H9 (cell line): Measurements from ENCODE around the gene TTC14. TPM values are rescaled to one million over a fixed set of nuclear protein-coding genes. Genes with fewer than 3 reads are reported as not detected.

Experiments
- DNase-seq: peaks from one replicate; pipeline ENCODE4 v3.0.0-alpha.2; 2017
- H2AFZ ChIP-seq: one replicate; pipeline ENCODE4 v1.6.1; 2013; ENCODE audit warnings: mild to moderate bottlenecking, low read length, control low read depth, moderate library complexity
- H2AK5ac ChIP-seq: 2 replicates; pipeline ENCODE4 v1.6.1; 2013; ENCODE audit warnings: low read length, control low read depth, mixed read lengths; ENCODE audit not compliant: insufficient read length
- H2BK120ac ChIP-seq: one replicate; pipeline ENCODE4 v1.6.1; 2013; ENCODE audit warnings: low read depth, mild to moderate bottlenecking, low read length, control low read depth, inconsistent platforms; ENCODE audit not compliant: poor library complexity, severe bottlenecking
- H2BK12ac ChIP-seq: 2 replicates; pipeline ENCODE4 v1.6.1; 2013; ENCODE audit warnings: low read length, control low read depth, mixed read lengths, low read depth; ENCODE audit not compliant: insufficient read length
- H2BK15ac ChIP-seq: 2 replicates; pipeline ENCODE4 v1.6.1; 2013; ENCODE audit warnings: low read depth, low read length, control low read depth
- H2BK20ac ChIP-seq: one replicate; pipeline ENCODE4 v1.6.1; 2013; ENCODE audit warnings: low read depth, mild to moderate bottlenecking, low read length, control low read depth, inconsistent platforms; ENCODE audit not compliant: poor library complexity, severe bottlenecking
- H2BK5ac ChIP-seq: 2 replicates; pipeline ENCODE4 v1.6.1; 2013; ENCODE audit warnings: low read length, control low read depth, mixed read lengths; ENCODE audit not compliant: insufficient read length
- H3K14ac ChIP-seq: 2 replicates; pipeline ENCODE4 v1.6.1; 2013; ENCODE audit warnings: low read length, control low read depth; ENCODE audit not compliant: insufficient read depth
- H3K18ac ChIP-seq: 2 replicates; pipeline ENCODE4 v1.6.1; 2013; ENCODE audit warnings: low read depth, mild to moderate bottlenecking, mixed read lengths, low read length, control low read depth; ENCODE audit not compliant: insufficient read length
- H3K23ac ChIP-seq: 2 replicates; pipeline ENCODE4 v1.6.1; 2013; ENCODE audit warnings: low read length, control low read depth, mixed read lengths, low read depth; ENCODE audit not compliant: insufficient read length
- H3K23me2 ChIP-seq: 2 replicates; pipeline ENCODE4 v1.6.1; 2013; ENCODE audit warnings: low read depth, mild to moderate bottlenecking, mixed read lengths, low read length, control low read depth; ENCODE audit not compliant: insufficient read length, poor library complexity, severe bottlenecking
- H3K27ac ChIP-seq: 2 replicates; pipeline ENCODE4 v1.5.1; 2013; ENCODE audit warnings: low read length, control low read depth, mixed read lengths, low read depth; ENCODE audit not compliant: insufficient read length
- H3K27me3 ChIP-seq: 2 replicates; pipeline ENCODE4 v1.6.1; 2013; ENCODE audit warnings: low read length, control low read depth, inconsistent platforms; ENCODE audit not compliant: insufficient read depth
- H3K4ac ChIP-seq: 2 replicates; pipeline ENCODE4 v1.6.1; 2013; ENCODE audit warnings: low read depth, mild to moderate bottlenecking, control low read depth, inconsistent platforms, low read length, moderate library complexity
- H3K4me1 ChIP-seq: 2 replicates; pipeline ENCODE4 v1.6.1; 2013; ENCODE audit warnings: low read length, control low read depth, inconsistent platforms; ENCODE audit not compliant: insufficient read depth
- H3K4me2 ChIP-seq: 2 replicates; pipeline ENCODE4 v1.6.1; 2013; ENCODE audit warnings: low read length, control low read depth, mixed read lengths; ENCODE audit not compliant: insufficient read length, insufficient read depth
- H3K56ac ChIP-seq: 2 replicates; pipeline ENCODE4 v1.6.1; 2013; ENCODE audit warnings: low read depth, mild to moderate bottlenecking, mixed read lengths, low read length, control low read depth; ENCODE audit not compliant: insufficient read length
- H3K79me1 ChIP-seq: 2 replicates; pipeline ENCODE4 v1.6.1; 2013; ENCODE audit warnings: low read depth, mild to moderate bottlenecking, moderate library complexity, low read length, control low read depth, inconsistent platforms; ENCODE audit not compliant: insufficient read depth, poor library complexity, severe bottlenecking
- H3K79me2 ChIP-seq: 2 replicates; pipeline ENCODE4 v1.6.1; 2013; ENCODE audit warnings: low read length, control low read depth, inconsistent platforms; ENCODE audit not compliant: insufficient read depth
- H3K9ac ChIP-seq: 2 replicates; pipeline ENCODE4 v1.6.1; 2013; ENCODE audit warnings: low read length, control low read depth, mixed read lengths; ENCODE audit not compliant: insufficient read length; ENCODE audit errors: extremely low read depth
- H3K9me3 ChIP-seq: one replicate; pipeline ENCODE4 v1.6.1; 2013; ENCODE audit warnings: low read depth, low read length, inconsistent platforms; ENCODE audit not compliant: control insufficient read depth
- H3T11ph ChIP-seq: one replicate; pipeline ENCODE4 v1.6.1; 2013; ENCODE audit warnings: mild to moderate bottlenecking, low read length, control low read depth, inconsistent platforms
- H4K20me1 ChIP-seq: one replicate; pipeline ENCODE4 v1.6.1; 2013; ENCODE audit not compliant: control insufficient read depth, insufficient read length, insufficient read depth
- H4K5ac ChIP-seq: 2 replicates; pipeline ENCODE4 v1.6.1; 2013; ENCODE audit warnings: low read depth, mild to moderate bottlenecking, mixed read lengths, low read length, control low read depth; ENCODE audit not compliant: insufficient read length
- H4K8ac ChIP-seq: replicated peaks from 2 replicates; pipeline ENCODE4 v1.6.1; 2013; ENCODE audit warnings: low read length, control low read depth, mixed read lengths, low read depth; ENCODE audit not compliant: insufficient read length
- H4K91ac ChIP-seq: 2 replicates; pipeline ENCODE4 v1.6.1; 2013; ENCODE audit warnings: low read depth, mild to moderate bottlenecking, moderate library complexity, mixed read lengths, low read length, control low read depth; ENCODE audit not compliant: insufficient read length
- H3K27ac Mint-ChIP-seq, 3 experiments: 2 replicates in 2 of 3; 3 replicates in 1 of 3; pipeline ENCODE4 v1.8.0; 2020 to 2021; ENCODE audit warnings: mixed read lengths in 3 of 3, mild to moderate bottlenecking in 1 of 3, moderate library complexity in 1 of 3
- H3K27me3 Mint-ChIP-seq: 2 replicates; pipeline ENCODE4 v1.8.0; 2021; ENCODE audit warnings: low read depth, mild to moderate bottlenecking, moderate library complexity, mixed read lengths
- H3K36me3 Mint-ChIP-seq, 3 experiments: 2 replicates in 2 of 3; 3 replicates in 1 of 3; pipeline ENCODE4 v1.8.0; 2020 to 2021; ENCODE audit warnings: low read depth in 3 of 3, mixed read lengths in 3 of 3; ENCODE audit not compliant: insufficient read depth in 1 of 3
- H3K4me1 Mint-ChIP-seq, 2 experiments: 2 replicates each; pipeline ENCODE4 v1.8.0; 2020; ENCODE audit warnings: mixed read lengths in 2 of 2
- H3K4me3 Mint-ChIP-seq, 2 experiments: 2 replicates in 1 of 2; 3 replicates in 1 of 2; pipeline ENCODE4 v1.8.0; 2020 to 2021; ENCODE audit warnings: mild to moderate bottlenecking in 2 of 2, mixed read lengths in 2 of 2, moderate library complexity in 1 of 2
- H3K9me3 Mint-ChIP-seq, 2 experiments: 2 replicates in 1 of 2; 3 replicates in 1 of 2; pipeline ENCODE4 v1.8.0; 2020; ENCODE audit warnings: mild to moderate bottlenecking in 2 of 2, mixed read lengths in 2 of 2, moderate library complexity in 1 of 2
- WGBS: extraction: QIAGEN DNeasy Blood & Tissue Kit; methylation state at CpG from one replicate; pipeline ENCODE4 v1.1.7; 2013; ENCODE audit warnings: missing lambda C conversion rate, low lambda C conversion rate, mixed read lengths; ENCODE audit not compliant: insufficient read length; ENCODE audit errors: extremely low coverage; 5-methylcytosine and 5-hydroxymethylcytosine counted together
- total RNA-seq: library from RNA; stranded (reverse); gene quantifications from 2 replicates; pipeline ENCODE4 v1.2.1, GENCODE V29; 2021
- TF ChIP-seq, protein P1 (sequence below): fragments of 200-600 bp; sonication (generic); conservative IDR thresholded peaks from 3 replicates; pipeline ENCODE4 v1.8.0; 2021; ENCODE audit warnings: antibody characterized with exemption, mild to moderate bottlenecking

TTC14 gene
- total RNA-seq, 1 experiment from 2014 or later: 28.4 TPM

DNA sequence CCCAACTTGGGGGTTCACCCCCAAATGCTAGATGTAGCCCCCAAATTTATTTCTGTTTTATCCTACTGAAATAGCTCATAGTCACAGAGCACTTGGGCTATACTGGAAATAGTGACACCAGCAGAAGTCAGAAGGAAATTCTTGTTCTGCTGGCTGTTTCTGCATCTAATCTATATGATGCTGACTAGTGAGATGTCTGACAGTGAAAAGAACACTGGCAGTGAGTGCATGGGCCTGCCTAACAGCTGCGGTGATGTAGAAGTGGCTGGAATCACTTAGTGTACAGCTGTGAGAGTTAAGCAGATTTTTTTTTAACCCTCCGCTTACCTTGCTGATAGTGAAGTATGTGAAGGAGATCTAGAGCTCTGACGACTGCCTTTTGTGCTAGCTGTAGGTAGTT, 14.0 kb downstream of the TTC14 start:
- Histone ChIP-seq H3K79me1 (no peaks in the 10 kb centered on the region), H3K23me2 (no peaks in the 10 kb centered on the region), H4K20me1 (no peaks in the 10 kb centered on the region), H3K4me1 (no peaks in the 10 kb centered on the region), H2AK5ac (no peak overlapping the region), H2BK120ac (no peak overlapping the region), H3K23ac (no peak overlapping the region), H2BK15ac (no peak overlapping the region), H3K14ac (no peak overlapping the region), H2BK5ac (no peak overlapping the region), H4K91ac (no peak overlapping the region), H3K27ac (no peak overlapping the region), H2BK20ac (no peak overlapping the region), H2BK12ac (no peak overlapping the region), H4K8ac (no peak overlapping the region), H3K56ac (no peak overlapping the region), H3K4me2 (no peak overlapping the region), H2AFZ (no peak overlapping the region), H3T11ph (no peak overlapping the region), H3K27me3 (no peaks in the 10 kb centered on the region), H4K5ac (no peak overlapping the region), H3K79me2 (no peaks in the 10 kb centered on the region), H3K9ac (no peak overlapping the region), H3K18ac (no peak overlapping the region), H3K4ac (no peak overlapping the region), H3K9me3 (no peaks in the 10 kb centered on the region)
- no CpG with 5 or more reads among the region's 3 CpGs for WGBS
- Mint-ChIP-seq H3K4me3 (no peak overlapping the region), H3K4me1 (no peaks in the 10 kb centered on the region), H3K27ac (0 out of 7 replicates have a peak overlapping the region, but pooled peaks of 1 of the 3 experiments have one; percentile 24), H3K9me3 (no peaks in the 10 kb centered on the region), H3K36me3 (peaks cover 0 to 32% (median 14%) of the 10 kb centered on the region in 3 experiments; a peak in 5 of 7 replicates), H3K27me3 (no peaks in the 10 kb centered on the region)
- TF ChIP-seq, protein P1, sequence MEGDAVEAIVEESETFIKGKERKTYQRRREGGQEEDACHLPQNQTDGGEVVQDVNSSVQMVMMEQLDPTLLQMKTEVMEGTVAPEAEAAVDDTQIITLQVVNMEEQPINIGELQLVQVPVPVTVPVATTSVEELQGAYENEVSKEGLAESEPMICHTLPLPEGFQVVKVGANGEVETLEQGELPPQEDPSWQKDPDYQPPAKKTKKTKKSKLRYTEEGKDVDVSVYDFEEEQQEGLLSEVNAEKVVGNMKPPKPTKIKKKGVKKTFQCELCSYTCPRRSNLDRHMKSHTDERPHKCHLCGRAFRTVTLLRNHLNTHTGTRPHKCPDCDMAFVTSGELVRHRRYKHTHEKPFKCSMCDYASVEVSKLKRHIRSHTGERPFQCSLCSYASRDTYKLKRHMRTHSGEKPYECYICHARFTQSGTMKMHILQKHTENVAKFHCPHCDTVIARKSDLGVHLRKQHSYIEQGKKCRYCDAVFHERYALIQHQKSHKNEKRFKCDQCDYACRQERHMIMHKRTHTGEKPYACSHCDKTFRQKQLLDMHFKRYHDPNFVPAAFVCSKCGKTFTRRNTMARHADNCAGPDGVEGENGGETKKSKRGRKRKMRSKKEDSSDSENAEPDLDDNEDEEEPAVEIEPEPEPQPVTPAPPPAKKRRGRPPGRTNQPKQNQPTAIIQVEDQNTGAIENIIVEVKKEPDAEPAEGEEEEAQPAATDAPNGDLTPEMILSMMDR: no peak
- DNase-seq: no peak
